HG02840 (cell line): ENCODE measurements around the gene LILRA5.
"Not testable (repeated sequence)": the region's sequence is repeated elsewhere in the genome, so short reads cannot be mapped to it uniquely, and the experiment has no call there.

Source experiments
- ATAC-seq: cut with Tn5 transposase; IDR thresholded peaks from one replicate; pipeline ENCODE4 v1.9.1; 2021; ENCODE audit warnings: mild to moderate bottlenecking, moderate library complexity, moderate number of reproducible peaks; ENCODE audit not compliant: unreplicated experiment, low FRiP score

LILRA5 gene

GRCh38 chr19:54307389-54308020 lies 5.5 kb downstream of the LILRA5 start:
- ATAC-seq: no peak

- no peak for ATAC-seq
Measured at GRCh38 chr19:54305141-54305540, 7.8 kb downstream of the LILRA5 start.

GRCh38 chr19:54302257-54302656 lies 10.7 kb downstream of the LILRA5 start:
- no peak for ATAC-seq

- ATAC-seq: no peak
Measured at GRCh38 chr19:54299515-54299914, 13.5 kb downstream of the LILRA5 start.

GRCh38 chr19:54299126-54299498 lies 13.9 kb downstream of the LILRA5 start:
- ATAC-seq: no peak

- no peak for ATAC-seq
Measured at GRCh38 chr19:54298357-54299125, 14.4 kb downstream of the LILRA5 start.

GRCh38 chr19:54297759-54298305 lies 15.1 kb downstream of the LILRA5 start:
- ATAC-seq: no peak

- no peak for ATAC-seq
Measured at GRCh38 chr19:54294539-54294938, 18.4 kb downstream of the LILRA5 start.

GRCh38 chr19:54289160-54289559 lies 23.8 kb downstream of the LILRA5 start:
- not testable (repeated sequence) for ATAC-seq

- ATAC-seq: no peak
Measured at GRCh38 chr19:54287456-54287855, 25.5 kb downstream of the LILRA5 start.

- not testable (repeated sequence) for ATAC-seq
Measured at GRCh38 chr19:54286283-54286682, 26.7 kb downstream of the LILRA5 start.

- ATAC-seq: not testable (repeated sequence)
Measured at GRCh38 chr19:54285427-54286056, 27.4 kb downstream of the LILRA5 start.

- no peak for ATAC-seq
Measured at GRCh38 chr19:54282686-54283470, 30.1 kb downstream of the LILRA5 start.

GRCh38 chr19:54281729-54282075 lies 31.3 kb downstream of the LILRA5 start:
- ATAC-seq: not testable (repeated sequence)

GRCh38 chr19:54281007-54281728 lies 31.8 kb downstream of the LILRA5 start, which contains the start of gene LILRB2:
LILRB2 (minus strand) TSS chr19:54281110; CDS start chr19:54280496, 614 bp downstream.
- no peak for ATAC-seq

GRCh38 chr19:54280441-54280840 lies 32.5 kb downstream of the LILRA5 start:
- ATAC-seq: not testable (repeated sequence)

- ATAC-seq: not testable (repeated sequence)
Measured at GRCh38 chr19:54280025-54280424, 32.9 kb downstream of the LILRA5 start.

- no peak for ATAC-seq
Measured at GRCh38 chr19:54279406-54279962, 33.5 kb downstream of the LILRA5 start.

GRCh38 chr19:54278571-54279195 lies 34.3 kb downstream of the LILRA5 start:
- not testable (repeated sequence) for ATAC-seq
